Superior temporal gyrus (tissue), 1 donor: ENCODE measurements around the gene MARCHF6.
"Not testable (repeated sequence)": the region's sequence is repeated elsewhere in the genome, so short reads cannot be mapped to it uniquely, and the experiment has no call there.

Source experiments
- DNase-seq: peaks from one replicate; pipeline ENCODE4 v3.0.0-alpha.2; 2016; ENCODE audit errors: extremely low spot score

MARCHF6 gene, protein sequence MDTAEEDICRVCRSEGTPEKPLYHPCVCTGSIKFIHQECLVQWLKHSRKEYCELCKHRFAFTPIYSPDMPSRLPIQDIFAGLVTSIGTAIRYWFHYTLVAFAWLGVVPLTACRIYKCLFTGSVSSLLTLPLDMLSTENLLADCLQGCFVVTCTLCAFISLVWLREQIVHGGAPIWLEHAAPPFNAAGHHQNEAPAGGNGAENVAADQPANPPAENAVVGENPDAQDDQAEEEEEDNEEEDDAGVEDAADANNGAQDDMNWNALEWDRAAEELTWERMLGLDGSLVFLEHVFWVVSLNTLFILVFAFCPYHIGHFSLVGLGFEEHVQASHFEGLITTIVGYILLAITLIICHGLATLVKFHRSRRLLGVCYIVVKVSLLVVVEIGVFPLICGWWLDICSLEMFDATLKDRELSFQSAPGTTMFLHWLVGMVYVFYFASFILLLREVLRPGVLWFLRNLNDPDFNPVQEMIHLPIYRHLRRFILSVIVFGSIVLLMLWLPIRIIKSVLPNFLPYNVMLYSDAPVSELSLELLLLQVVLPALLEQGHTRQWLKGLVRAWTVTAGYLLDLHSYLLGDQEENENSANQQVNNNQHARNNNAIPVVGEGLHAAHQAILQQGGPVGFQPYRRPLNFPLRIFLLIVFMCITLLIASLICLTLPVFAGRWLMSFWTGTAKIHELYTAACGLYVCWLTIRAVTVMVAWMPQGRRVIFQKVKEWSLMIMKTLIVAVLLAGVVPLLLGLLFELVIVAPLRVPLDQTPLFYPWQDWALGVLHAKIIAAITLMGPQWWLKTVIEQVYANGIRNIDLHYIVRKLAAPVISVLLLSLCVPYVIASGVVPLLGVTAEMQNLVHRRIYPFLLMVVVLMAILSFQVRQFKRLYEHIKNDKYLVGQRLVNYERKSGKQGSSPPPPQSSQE

GRCh38 chr5:10353241-10354047 lies at the start of gene MARCHF6:
MARCHF6 (plus strand) TSS chr5:10353695; CDS start chr5:10353899, 204 bp downstream.
- DNase-seq = peak; percentile 88

DNA sequence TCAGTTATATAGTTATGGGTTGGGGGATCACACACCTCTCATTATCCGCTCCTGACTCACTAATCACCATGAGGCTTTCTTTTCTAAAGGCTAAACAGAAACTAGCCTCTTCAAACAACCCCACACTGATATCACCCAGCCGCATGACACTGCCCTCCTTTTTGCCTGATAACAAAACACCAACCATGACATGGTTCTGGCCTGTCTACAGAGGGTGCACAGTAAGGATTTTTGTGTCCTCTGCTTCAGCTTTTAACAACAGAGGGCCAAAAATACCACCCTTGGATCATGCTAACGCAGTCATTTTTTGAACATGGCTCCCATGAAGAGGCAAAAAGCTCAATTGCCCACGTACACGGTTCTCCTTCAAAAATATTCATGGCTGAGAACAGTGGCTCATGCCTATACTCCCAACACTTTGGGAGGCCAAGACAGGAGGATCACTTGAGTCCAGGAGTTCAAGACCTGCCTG lies 49.8 kb upstream of the MARCHF6 start:
- DNase-seq = no peak

DNA sequence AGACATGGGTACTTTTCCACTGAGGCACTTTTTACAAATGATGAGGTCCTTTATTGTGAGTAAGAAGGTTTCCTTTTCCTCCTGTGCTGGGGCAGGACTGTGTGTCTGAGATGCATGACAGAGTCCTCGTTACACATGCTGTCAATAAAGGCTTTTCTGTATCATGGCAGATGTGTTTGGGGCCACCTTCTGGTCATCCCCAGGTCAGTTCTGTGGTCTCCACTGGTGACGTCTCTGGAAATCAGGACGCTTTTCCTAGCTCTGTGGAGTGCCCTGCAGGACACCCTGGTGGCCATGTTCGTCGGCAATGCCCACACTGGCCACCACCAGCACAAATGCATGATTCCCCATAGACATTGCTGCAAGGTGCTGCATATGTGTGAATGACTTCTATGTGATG lies 48.6 kb upstream of the MARCHF6 start:
- DNase-seq = no peak

DNA sequence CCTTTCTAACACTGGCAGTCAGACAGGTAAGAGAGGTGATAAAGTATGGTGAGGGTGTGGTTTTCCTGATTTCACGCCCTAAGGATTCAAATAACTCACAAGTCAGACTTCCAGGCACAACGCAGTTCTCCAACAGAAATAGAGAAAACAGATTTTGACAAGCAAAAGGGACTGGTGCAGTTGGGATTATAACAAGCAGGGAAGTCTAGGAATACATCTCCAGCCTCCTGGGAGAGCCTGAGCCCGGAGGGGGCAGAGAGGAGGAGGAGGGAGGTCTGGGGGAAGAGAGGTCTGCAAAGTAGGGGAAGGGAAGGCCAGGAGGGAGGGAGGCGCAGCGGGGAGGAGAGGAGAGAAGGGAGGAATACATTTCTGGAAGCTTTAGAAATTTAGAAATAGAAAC lies 47.4 kb upstream of the MARCHF6 start:
- DNase-seq = no peak

DNA sequence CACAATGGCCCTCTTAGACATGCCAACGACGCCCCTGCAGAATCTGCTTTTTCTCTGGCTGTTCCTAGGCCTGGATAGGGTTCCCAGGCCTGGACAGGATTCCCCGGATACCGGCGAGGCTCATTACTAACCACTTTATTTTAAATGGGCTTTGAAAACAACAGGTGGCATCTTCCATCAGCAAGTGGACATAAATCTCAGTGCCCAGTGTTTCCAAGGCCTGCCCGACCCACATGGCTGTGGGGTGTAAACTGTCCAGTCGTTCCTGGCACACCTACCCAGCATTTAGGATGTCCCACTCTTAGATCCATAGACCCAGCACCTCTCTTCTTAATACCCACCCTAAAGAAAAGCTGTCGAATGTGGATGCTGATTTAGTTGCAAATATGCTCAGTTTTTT lies 46.7 kb upstream of the MARCHF6 start:
- DNase-seq = no peak

- DNase-seq = peak; percentile 50
These were observed 46.0 kb upstream of the MARCHF6 start, which contains the start of gene CMBL for GRCh38 chr5:10307206-10308148. CMBL (minus strand) TSS chr5:10307902; CDS start chr5:10290762, 17,140 bp downstream.

DNA sequence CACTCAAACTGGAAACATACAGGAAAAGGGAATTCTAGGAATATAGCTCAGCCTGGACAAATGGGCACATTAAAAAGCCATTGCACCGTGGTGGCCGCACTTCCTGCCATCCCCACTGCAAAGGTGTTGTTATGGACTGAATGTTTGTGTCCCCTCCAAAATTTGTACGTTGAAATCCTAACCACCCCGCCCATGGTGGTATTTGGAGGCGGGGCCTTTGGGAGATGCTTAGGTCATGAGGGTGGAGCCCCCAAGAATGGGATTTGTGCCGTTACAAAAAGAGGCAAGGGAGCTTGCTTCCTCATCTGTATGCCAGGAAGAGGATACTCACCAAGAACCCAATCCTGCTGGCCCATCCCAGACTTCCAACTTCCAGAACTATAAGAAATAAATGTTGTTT lies 44.7 kb upstream of the MARCHF6 start:
- DNase-seq = no peak

GRCh38 chr5:10310066-10310779 lies 43.3 kb upstream of the MARCHF6 start:
- DNase-seq = no peak

DNA sequence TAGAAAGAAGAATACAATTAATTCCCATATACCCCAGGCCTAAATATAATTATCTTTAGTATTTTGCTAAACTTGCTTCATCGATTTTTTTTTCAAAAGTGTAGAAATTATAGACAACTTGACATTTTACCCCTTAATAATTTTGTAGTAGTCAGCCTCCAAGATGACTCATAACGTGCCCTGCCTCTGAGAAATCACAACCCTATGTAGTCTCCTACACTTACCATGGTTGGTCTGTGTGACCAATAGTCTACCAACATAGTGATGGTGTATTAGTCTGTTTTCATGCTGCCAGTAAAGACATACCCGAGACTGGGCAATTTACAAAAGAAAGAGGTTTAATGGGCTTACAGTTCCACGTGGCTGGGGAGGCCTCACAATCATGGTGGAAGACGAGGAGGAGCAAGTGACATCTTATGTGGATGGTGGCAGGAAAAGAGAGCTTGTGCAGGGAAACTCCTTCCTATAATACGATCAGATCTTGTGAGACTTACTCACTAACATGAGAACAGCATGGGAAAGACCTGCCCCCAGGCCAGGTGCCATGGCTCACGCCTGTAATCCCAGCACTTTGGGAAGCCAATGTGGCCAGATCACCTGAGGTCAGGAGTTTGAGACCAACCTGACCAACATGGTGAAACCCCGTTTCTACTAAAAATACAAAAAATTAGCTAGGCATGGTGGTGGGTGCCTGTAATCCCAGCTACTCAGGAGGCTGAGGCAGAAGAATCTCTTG lies 42.5 kb upstream of the MARCHF6 start:
- not testable (repeated sequence) for DNase-seq

DNA sequence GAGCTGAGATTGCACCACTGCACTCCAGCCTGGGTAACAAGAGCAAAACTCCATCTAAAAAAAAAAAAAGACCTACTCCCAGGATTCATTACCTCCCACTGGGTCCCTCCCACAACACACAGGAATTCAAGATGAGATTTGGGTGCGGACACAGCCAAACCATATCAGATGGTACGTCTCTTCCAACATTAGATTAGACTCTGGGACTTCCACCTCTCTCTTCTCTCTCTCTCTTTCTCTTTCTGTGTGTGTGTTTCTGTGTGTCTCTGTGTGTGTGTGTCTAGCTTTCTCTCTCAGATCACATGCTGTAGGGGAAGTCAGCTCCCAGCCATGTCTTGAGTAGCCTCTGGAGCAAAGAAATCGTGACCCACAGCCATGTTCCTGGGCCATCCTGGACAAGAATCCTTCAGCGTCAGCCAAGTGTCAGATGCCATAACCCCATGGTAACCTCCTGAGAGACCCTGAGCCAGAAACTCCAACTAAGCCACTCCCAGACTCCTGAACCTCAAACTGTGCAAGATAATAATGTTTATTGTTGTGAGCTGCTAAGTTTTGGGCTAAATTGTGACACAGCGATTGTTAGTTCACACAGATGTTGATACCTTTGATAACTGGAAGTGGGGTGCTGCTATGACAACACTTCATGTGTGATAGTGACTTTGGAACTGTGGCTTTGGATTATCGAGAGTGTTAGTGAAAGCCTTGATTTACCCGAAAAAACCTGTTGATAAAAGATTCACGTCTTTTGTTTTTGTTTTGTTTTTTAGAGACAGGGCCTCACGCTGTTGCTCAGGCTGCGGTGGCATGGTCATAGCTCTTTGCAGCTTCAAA lies 41.7 kb upstream of the MARCHF6 start:
- DNase-seq = no peak

- DNase-seq = no peak
These were observed 38.3 kb upstream of the MARCHF6 start for GRCh38 chr5:10315201-10315600.

GRCh38 chr5:10315824-10316509 lies 37.5 kb upstream of the MARCHF6 start:
- no peak for DNase-seq

GRCh38 chr5:10317825-10318682 lies 35.4 kb upstream of the MARCHF6 start:
- no peak for DNase-seq

GRCh38 chr5:10319202-10319851 lies 34.2 kb upstream of the MARCHF6 start:
- no peak for DNase-seq

DNA sequence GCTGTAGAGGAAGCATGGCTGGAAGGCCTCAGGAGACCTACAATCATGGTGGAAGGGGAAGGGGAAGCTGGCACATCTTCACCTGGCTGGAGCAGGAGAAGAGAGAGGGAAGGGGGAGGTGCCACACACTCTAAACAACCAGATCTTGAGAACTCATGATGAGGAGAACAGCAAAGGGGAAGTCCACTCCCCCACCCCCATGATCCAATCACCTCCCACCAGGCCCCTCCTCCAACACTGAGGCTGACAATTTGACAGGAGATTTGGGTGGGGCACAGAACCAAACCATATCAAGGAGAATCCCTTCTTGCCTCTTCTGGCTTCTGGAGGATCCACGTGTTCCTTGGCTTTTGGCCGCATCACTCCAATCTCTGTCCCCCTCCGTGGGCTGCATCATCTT lies 32.7 kb upstream of the MARCHF6 start:
- DNase-seq = no peak

DNA sequence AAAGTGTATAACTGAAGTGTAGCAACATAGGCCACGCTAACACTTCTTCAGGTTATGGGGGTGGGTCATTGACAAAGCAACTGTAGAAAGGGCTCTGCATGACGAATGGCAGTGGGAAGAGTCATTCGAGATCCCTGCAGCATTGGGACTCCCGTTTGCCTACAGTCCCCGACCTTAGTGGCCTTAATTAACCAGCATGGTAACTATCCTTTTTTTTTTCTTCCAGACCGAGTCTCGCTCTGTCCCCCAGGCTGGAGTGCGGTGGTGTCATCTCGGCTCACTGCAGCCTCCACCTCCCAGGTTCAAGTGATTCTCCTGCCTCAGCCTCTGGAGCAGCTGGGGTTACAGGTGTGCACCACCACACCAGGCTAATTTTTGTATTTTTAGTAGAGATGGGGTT lies 31.6 kb upstream of the MARCHF6 start:
- no peak for DNase-seq
